Measurements from ENCODE around the gene PFN1. TPM values are rescaled to one million over a fixed set of nuclear protein-coding genes. Genes with fewer than 3 reads are reported as not detected.

The PFN1 gene
- total and polyA plus RNA-seq, 2 donors (not counting 3 experiments of a cell fraction or from before 2014, with no cell fraction given): 1,191 to 1,577 TPM

DNA sequence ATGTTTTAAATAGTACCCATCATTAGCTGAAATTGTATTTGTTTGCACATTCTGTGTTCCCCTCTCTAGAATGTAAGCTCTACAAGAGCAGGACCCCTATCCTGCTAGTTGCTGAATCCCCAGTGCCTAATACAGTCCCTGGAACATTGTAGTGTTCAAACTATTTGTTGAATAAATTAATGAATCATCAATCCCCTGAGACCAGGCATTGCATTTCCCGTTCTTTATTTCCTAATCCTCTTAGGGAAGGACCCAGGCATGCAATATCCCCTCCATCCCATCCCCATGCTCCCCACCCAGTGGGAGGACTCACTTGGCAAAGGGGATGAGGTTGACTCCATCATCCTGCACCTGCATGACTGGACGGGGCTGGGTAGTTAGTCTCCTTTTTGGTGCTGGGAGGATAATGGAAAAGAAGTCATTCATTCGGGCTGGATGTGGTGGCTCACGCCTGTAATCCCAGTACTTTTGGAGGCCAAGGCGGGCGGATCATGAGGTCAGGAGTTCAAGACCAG, 45.8 kb upstream of the PFN1 start:
- H3K27me3 ChIP-seq (ENCODE audit: control insufficient read depth in 2 of 2, insufficient read depth in 2 of 2, low read length in 2 of 2): no peaks in the 10 kb centered on the region
- no peak overlapping the region for H3K9ac ChIP-seq (replicated peaks; ENCODE audit: extremely low read depth, insufficient read depth, low read length)
- intact Hi-C loops (cut with micrococcal nuclease) (no loop called here), dilution Hi-C loops (cut with MboI; ENCODE audit: extremely low pct_ligation_motif_present, low sequenced_read_pairs) (no loop called here)
- ChIA-PET CTCF (no interaction called here), POLR2A (no interaction called here)
- H3K9me1 ChIP-seq (replicated peaks; ENCODE audit: control insufficient read depth, extremely low read depth, insufficient read depth, low read length): no peaks in the 10 kb centered on the region
- H4K20me1 ChIP-seq (replicated peaks; ENCODE audit: control insufficient read depth, extremely low read depth, insufficient read depth, low read length): no peaks in the 10 kb centered on the region
- FAIRE-seq (no peak), DNase-seq (ENCODE audit: low read depth, low spot score) (no peak)
- BruUV-seq (replicated peaks): no TSS peak
- no peak overlapping the region for H3K4me3 ChIP-seq (replicated peaks in 1 of 3; ENCODE audit: insufficient read depth in 1 of 3, low read depth in 1 of 3, low read length in 3 of 3)
- peaks cover 13% of the 10 kb centered on the region for H3K79me2 ChIP-seq (ENCODE audit: control insufficient read depth, insufficient read depth, low read length)
- H3K27ac ChIP-seq (ENCODE audit: insufficient read depth, low read depth, low read length): no peak overlapping the region
- H3K4me1 ChIP-seq (ENCODE audit: control insufficient read depth, extremely low read depth, insufficient read depth, low read length): peaks cover 9% of the 10 kb centered on the region
- TF ChIP-seq JUN (IDR thresholded peaks at IDR 0.05; ENCODE audit: borderline replicate concordance, insufficient read depth, insufficient read length, low read depth): no peak
- no peak for TF ChIP-seq MYC (IDR thresholded peaks at IDR 0.05; ENCODE audit: low read depth, low read length)
- no peak for TF ChIP-seq POLR2AphosphoS5 (IDR thresholded peaks at IDR 0.05; ENCODE audit: insufficient read depth, low read depth, low read length)
- TF ChIP-seq, protein P1, sequence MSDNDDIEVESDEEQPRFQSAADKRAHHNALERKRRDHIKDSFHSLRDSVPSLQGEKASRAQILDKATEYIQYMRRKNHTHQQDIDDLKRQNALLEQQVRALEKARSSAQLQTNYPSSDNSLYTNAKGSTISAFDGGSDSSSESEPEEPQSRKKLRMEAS (IDR thresholded peaks at IDR 0.05; ENCODE audit: insufficient read depth, insufficient read length): no peak
- TF ChIP-seq GATA2 (IDR thresholded peaks at IDR 0.05; ENCODE audit: insufficient read depth, insufficient read length, low read depth, low read length): no peak
- TF ChIP-seq, protein P2, sequence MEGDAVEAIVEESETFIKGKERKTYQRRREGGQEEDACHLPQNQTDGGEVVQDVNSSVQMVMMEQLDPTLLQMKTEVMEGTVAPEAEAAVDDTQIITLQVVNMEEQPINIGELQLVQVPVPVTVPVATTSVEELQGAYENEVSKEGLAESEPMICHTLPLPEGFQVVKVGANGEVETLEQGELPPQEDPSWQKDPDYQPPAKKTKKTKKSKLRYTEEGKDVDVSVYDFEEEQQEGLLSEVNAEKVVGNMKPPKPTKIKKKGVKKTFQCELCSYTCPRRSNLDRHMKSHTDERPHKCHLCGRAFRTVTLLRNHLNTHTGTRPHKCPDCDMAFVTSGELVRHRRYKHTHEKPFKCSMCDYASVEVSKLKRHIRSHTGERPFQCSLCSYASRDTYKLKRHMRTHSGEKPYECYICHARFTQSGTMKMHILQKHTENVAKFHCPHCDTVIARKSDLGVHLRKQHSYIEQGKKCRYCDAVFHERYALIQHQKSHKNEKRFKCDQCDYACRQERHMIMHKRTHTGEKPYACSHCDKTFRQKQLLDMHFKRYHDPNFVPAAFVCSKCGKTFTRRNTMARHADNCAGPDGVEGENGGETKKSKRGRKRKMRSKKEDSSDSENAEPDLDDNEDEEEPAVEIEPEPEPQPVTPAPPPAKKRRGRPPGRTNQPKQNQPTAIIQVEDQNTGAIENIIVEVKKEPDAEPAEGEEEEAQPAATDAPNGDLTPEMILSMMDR (IDR thresholded peaks at IDR 0.05; ENCODE audit: extremely low read depth in 1 of 2, insufficient read depth in 1 of 2, low read depth in 1 of 2, low read length in 2 of 2): no peak
- TF ChIP-seq FOS (IDR thresholded peaks at IDR 0.05; ENCODE audit: borderline replicate concordance, insufficient read depth, low read length): no peak
- TF ChIP-seq POLR2A (IDR thresholded peaks at IDR 0.05; ENCODE audit: low read depth, low read length): no peak
- no peak for TF ChIP-seq EZH2 (IDR thresholded peaks at IDR 0.05; ENCODE audit: borderline replicate concordance, low read depth, low read length, severe bottlenecking)
- no peaks in the 10 kb centered on the region for H3K9me3 ChIP-seq (replicated peaks; ENCODE audit: control insufficient read depth, insufficient read depth, low read length)
- no peak overlapping the region for H3K4me2 ChIP-seq (ENCODE audit: insufficient read depth, low read length)
- H2AFZ ChIP-seq (ENCODE audit: low read depth, low read length): no peak overlapping the region
- no peaks in the 10 kb centered on the region for H3K36me3 ChIP-seq (ENCODE audit: control insufficient read depth in 2 of 2, extremely low read depth in 1 of 2, insufficient read depth in 2 of 2, low read length in 2 of 2)

Measured in endothelial cell of umbilical vein (primary cell).